Adrenal gland (tissue), 5 donors: Measurements from ENCODE around the gene IMPDH1.

ENCODE experiments used
- CTCF ChIP-seq, 6 experiments: fragments of 450-650 bp in 4 of 6; fragments of 200-600 bp in 2 of 6; sonication (generic) in 1 of 6; IDR thresholded peaks; 1 replicate in 5 of 6; 2 replicates in 1 of 6; pipeline versions ENCODE4 v1.5.1 to v1.8.0; 2016 to 2021; ENCODE audit warnings: antibody characterized with exemption in 6 of 6, mild to moderate bottlenecking in 2 of 6, moderate library complexity in 1 of 6
- POLR2A ChIP-seq, 2 donors: fragments of 450-650 bp; IDR thresholded peaks; one replicate each; pipeline ENCODE4 v1.6.1; 2017; ENCODE audit warnings: antibody characterized with exemption in 2 of 2, mild to moderate bottlenecking in 2 of 2, moderate library complexity in 1 of 2
- donor health status: DM: no; HTN: no; CAD: no.

- no peak for TF ChIP-seq CTCF (IDR thresholded peaks at IDR 0.05)
- TF ChIP-seq POLR2A (IDR thresholded peaks at IDR 0.05) = no peak
Observed at GRCh38 chr7:128360359-128360678, 49.5 kb downstream of the IMPDH1 start.
